NOMO-1 treated with DMSO at 0.1 percent for 48 hours (cell line): ENCODE data around the gene PKD1.

Source experiments
- DNase-seq: peaks from one replicate; lab custom pipeline; 2025; ENCODE audit not compliant: unreplicated experiment; lab: John Stamatoyannopoulos, UW

PKD1 gene

DNA sequence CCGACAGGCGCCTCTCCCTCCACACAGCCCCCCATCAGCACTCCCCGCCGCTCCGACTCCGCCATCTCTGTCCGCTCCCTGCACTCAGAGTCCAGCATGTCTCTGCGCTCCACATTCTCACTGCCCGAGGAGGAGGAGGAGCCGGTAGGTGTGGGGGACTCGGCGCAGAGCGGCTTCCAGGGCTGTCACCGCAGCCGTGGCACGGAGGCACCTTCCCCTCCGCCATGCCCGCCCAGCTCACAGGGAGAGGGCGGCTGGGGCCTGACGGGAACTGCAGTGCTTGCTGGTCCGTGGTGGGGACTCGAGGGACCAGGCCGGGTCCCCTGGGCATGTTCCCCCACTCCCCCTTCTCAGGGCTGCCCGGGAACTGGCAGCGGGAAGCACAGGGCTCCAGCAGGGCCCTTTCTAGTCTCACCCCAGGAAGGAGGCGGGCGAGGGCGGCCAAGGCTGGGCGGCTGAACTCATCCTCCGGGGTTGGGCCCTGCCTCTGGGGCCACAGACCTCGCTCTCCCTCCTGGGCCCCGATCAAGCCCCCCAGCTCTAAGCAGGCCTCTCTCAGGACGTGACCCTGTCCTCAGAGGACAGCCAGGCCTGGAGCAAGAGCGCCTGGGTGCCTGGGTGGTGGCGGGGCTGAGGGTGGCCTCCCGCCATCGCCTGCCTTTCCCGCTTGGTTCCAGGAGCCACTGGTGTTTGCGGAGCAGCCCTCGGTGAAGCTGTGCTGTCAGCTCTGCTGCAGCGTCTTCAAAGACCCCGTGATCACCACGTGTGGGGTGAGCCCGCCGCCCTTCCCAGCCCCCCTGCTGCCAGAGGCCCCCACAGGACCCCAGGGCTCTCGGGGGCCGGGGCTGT lies 35.1 kb upstream of the PKD1 start:
- no peak for DNase-seq

DNA sequence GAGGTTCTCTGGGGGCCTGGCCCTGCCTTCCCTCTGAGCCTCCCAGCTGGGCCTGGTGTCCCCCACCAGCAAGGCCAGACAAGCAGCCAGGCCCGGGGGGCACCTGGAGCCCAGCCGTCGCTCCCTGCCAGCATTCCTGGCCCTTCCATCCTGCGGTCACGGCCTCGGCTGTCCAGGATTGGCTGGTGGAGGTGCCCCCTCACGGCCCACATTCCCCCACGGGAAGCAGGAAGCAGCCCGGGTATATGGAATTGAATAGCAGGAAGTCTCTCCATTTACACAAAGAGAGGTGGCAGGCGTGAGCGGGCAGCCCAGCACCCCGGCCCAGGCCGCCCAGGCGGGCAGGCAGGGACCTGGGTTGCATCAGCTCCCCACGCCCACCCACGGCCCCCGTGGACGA lies 34.4 kb upstream of the PKD1 start:
- no peak for DNase-seq

DNA sequence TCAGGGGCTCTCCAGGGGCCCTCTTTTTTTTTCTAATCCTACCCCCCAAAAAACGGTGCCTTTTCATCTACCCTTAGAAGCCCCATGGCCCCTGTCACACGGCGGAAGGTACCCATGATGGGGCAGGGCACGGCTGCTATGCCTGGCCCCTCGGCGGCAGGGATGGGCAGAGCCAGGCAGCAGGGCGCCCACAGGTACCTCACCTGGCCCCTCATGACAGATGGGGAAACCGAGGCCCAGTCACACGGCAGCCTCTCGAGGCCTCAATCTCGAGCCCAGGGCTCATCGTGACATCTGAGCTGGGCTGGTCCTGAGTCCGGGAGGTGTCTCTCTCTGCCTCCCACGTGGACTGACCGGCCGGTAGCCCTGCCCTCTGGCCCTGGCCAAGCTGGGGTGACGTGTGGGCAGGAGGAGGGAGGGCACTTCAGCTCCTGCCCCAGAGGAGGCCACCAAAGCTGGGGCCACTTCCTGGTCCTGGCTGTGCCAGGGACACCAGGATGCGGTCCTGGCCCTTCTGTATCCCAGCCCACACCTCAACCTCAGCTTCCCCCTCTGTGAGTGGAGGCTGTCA lies 31.5 kb upstream of the PKD1 start:
- DNase-seq, result no peak

DNA sequence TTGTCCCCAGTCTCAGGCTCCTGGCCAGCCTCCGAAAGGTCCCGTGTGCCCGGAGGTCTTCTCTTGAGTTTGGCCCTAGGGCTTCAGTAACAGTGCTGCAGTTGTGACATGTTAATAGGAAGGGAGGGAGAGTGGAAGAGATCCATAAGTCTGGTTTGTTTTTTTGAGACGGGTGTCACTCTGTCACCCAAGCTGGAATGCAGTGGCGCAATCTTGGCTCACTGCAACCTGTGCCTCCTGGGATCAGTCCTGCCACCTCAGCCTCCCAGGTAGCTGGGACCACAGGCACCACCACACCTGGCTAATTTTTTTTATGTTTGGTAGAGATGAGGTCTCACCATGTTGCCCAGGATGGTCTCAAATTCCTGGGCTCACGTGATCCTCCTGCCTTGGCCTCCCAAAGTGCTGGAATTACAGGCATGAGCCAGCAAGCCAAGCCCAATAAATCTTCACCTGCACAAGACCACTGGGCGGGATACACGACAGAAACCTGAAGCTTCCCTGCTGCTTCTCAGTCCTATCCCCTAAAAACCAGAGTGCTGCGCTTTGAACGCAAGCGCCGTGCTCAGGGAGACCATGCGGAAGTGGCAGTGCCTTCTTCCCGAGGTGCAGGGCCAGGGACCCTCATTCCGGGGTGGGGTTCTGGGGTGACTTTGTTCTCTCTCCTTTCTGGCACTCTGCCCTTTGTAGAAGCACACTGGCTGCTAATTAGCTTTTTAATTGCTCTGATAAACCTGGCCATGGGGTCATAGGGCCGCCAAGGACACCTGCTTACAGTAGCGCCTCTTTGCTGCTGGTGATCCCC lies 30.8 kb upstream of the PKD1 start:
- no peak for DNase-seq

DNA sequence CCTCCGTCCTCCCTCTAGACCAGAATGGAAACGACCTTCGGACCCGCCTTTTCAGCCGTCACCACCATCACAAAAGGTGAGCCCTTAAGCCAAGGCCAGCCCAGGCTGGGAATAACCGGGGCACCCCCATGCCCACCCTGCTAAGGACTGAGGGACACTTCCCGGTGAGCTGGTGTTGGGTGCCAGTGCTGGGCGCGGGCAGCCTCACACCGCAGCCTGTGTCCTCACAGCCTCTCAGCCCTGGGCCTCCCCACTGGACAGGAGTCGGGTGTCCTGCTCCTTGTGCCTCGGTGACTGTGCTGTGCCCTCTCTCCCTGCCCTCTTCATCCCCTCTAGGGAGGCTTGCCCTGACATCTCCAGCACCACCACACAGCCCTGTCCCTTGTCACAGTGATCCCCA lies 30.2 kb upstream of the PKD1 start:
- no peak for DNase-seq

DNA sequence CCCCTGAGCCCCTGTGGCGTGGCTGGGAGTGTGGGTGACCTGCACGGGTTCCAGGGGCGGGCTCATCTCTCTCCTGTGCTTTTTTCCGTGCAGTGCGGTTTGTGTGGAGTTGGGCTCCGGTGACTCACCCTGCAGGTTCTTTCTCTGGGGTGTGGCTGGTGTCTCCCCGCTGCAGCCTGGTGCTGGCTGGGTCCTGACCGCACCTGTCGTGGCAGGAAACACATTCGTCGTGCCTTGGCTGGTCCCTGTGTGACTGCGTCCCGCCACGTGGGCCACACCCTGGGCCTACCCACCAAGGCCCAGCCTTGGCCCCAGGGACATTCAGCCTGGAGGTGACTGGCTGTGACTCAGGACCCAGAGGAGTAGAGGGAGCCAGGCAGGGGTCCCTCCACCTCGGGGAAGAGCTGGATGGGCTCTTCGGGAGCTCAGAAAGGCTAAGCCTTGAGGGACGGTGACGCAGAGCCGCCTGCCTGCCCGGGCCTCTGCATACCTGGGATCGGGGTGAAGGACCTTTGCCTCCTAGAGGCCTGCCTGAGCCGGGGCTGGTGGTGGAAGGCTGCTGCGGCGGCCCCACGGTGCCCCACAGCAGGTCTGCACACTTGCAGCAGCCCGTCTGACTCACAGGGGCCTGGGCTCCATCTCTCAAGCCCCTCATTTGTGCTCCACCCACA lies 27.6 kb upstream of the PKD1 start:
- DNase-seq, result no peak

DNA sequence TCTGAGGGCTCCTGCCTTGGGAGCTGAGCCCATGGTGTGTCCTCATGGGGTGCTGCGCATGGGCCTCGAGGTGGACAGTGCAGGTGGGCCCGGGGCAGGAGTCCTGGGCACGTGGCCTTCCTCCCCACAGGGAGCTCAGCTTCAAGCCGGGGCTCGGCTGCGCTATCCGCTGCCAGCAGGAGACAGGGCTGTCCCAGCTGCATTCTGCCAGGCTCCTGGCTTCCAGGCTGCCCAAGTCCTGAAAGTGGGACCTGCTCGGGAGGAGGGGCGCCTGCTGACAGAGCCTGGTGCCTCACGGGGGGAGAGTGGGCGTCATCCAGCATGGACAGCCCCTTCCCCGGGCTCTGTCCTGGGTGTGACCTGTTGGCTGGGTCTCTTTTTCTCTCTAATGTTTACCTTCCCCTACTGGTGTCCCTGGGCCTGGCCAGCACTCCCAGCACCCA lies 27.0 kb upstream of the PKD1 start:
- DNase-seq, result no peak

DNA sequence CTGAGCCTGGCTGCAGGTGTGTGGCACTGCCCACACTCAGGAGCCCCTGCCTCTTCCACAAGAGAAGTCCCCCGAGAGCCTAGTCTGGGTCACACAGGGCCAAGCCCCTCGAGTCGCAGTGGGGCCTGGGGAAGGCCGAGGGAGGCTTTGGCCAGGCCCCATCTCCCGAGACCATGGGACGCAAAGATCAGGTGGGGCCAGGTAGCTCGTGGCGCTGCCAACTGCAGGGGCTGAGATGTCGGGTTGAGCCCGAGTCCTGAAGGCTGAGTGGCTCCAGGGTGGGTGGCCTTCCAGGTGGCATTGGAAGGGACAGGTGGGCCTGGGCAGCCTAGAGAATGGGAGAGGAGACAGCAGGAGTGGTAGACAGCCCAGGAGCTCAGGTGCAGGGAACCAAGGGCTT lies 26.2 kb upstream of the PKD1 start:
- no peak for DNase-seq

DNA sequence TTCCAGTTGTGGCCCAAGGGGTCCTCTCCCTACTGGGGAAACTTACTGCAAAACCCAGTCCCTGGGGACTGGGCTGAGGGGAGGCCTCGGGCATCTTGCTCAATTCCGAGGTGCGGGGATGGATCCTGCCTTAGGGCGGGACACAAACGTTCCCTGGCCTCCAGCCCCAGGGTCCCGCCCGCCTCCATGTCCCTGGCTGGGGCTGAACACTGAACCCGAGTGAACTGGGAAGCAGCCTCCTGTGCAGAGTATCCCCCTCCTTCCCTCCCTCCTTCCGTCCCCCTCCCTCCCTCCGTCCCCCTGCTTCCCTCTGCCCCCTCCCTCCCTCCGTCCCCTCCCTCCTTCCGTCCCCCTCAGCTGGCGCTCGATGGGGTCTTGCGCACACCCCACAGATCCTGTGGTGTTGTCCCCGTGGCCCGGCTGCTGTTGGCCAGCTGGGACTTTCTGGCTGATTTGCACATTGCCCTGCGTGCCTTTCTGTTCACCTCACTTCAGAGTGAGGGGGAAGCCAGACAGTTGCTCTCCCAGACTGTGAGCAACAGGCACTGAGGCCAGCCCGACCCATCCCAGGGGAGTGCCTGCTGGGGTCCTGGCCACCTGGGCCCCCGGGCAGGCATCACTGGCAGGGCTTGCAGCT lies 25.3 kb upstream of the PKD1 start:
- no peak for DNase-seq

DNA sequence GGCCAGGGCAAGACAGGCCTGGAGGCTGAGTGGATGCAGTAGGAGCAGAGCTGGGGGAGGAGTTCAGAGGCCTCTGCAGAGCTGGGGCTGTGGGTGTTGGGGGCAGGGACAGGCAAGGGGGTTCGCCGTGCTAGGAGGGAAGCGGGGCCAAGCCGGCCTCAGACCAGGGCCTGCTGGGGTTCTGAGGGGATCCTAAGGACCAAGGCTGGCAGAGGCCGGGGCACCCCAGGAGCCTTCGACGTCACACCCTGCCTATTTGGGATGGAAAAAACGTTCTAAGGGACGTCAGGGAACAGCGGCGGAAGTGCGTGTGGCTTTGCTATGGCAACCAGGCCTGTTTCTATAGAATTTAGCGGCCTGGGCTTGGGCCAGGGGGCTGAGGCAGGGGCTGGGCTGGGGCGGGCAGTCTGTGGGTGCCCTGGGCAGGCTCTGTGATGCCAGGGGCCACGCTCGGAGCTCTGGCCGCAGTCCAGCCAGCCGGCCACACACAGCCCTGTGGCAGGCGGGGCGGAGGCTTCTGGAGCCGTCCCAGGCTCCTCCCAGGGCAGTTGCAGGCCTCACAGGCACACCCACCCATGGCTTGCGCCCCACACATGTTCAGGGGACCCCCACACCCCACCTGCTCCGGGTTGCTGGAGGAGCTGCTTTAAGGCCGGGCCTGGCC lies 23.6 kb upstream of the PKD1 start:
- DNase-seq, result no peak

DNA sequence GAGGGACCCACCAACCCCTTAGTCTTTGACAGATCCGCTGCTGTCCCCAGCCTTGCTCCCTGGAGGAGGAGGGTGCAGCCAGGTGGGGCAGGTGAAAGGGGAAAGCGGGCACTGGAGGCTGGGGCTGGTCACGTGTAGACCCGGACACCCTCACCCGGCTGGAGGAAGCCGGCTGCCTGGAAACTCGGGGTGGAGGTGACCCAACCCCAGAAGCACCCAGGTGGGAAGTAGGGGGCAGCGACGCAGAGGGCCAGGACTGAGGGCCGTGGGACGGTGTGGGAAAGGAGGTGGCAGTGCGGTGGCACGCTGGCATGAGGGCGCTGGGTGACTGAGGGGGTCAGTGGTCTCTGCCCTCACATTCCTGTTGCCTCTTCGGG lies 22.6 kb upstream of the PKD1 start:
- no peak for DNase-seq

DNA sequence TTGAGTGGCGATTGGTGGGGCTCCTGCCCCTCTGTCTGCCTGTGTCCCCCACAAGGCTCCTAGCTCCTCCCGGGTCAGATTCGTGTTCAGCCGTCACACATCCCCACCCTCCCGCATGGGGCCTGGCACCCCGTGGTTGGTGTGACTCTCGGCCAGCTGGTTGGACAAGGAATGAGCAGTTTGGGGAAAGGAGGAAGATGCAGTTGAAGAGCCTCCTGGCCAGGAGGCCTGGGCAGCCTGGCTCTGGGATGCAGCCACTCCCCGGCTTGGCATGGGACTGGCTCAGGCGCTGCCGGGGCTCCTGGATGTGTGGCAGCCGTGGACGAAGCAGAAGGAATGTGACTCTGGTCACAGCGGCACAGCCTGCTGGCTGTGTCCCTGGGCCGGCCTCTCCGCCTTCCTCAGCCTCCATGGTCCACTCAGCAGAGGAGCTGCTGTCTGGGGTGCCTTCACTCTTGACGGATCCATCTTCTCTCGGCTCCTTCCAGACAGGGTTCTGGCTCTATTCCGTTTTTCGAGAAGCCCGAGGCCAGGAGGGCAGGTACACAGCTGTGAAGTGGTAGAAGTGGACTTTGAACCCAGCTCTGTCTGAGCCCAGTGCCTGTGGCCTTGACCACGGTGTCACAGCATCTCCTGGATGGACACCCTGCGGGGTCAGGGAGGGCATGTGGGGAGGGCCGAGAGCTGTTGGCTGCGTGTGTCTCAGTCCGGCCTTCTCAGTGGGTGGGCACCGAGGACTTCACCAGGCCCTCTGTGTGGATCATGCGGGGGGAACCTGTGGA lies 22.0 kb upstream of the PKD1 start:
- DNase-seq, result no peak

DNA sequence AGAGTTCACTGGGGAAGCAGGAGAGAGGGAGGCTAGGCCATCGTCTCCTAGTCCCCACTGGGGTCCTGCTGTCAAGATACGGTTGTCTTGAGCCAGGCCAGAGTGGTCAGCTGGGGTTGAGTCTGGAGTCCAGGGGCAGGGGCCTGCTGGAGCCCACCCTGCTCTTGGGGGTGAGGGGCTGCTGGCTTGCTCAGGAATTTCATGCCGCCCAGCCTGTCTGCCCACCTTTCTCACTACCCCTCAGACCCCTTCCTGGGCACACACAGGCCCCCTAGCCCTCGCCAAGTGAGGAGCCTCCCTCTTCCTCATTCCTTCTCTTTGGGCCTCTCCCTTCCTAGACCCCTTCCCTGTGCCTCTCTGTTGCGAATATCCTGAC lies 21.1 kb upstream of the PKD1 start:
- no peak for DNase-seq

DNA sequence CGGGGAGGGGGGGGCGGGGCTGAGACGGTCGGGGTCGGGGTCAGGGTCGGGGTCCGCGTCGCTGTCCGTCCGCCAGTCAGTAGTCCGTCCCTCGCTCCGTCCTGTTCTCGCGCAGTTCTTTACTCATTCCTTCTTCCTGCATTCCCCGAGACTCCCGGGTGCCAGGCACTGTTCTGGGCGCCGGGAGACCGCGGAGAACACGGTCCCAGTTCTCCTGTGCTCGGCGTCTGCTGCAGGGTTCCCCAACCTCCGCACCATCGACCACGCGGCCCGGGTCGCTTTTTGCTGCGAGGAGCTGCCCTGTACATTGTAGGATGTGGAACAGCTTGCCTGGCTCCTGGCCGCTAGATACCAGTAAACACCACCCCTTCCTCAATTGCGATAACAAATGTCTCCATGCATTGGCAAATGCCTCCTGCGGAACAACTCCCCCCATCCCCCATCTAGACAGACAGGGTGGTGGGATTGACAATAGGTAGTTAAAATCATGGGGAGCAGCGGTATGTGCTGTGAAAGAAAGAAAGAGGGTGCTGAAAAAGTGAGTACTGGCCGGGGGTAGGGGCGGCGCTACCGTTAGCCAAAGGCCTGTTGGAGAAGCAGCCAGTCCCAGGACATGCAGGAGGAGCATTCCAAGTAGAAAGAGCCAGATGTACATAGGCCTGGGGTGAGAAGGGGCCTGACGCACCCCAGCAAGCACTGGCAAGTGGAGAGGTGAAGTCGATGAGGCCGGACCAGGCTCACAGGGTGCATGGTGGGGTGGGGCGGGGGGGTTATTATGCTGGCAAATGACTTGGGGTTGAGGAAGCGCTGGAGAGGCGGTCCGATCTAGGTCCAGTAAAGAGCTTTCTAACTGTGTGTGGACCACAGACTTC lies 20.5 kb upstream of the PKD1 start:
- peak; percentile 32 for DNase-seq

DNA sequence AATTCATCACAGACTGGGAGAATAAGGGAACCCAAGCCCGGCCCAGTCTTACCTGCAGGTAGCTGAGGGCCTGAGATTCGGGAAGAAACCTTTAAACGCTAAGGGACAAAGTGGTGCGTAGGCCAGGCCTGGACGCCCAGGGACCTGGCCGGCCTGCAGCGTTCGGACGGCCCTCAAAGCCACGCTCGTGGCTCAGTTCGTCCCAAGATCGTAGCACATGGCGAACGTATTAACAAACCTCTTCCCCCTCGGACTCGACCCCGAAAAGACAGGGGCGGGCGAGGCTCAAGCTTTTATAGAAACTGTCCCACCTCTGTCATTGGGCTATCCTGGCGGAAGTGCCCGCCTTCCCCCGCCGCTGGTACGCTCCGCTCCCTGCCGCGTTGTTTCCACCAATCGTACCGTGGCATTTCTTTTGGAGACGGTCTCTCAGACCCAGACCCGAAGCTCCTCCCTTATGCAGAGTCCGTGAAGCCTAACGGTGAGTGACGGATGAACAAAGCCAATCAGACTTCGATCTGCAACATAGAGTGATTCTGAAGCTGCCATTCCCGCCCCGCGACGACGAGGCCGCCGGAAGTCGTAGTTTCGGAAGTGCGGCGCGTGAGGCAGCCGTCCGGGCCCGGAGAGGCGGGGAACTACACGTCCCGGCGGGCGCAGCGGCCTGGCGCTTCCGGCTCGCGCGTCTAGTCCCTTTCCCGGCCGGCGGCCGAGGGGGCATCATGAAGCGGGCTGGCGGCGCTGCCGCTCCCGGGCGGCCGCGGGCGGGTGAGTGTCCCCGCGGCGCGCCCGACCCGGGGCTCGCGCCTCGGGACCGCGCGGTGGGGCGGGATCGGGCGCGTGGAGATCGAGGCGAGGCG lies 19.6 kb upstream of the PKD1 start, which contains the start of gene TRAF7:
TSS of gene TRAF7 (plus strand) at position 692 of the 860 bp plus-strand sequence. CDS start 8,139 bp downstream, outside the sequence.
- peak; percentile 100 for DNase-seq

DNA sequence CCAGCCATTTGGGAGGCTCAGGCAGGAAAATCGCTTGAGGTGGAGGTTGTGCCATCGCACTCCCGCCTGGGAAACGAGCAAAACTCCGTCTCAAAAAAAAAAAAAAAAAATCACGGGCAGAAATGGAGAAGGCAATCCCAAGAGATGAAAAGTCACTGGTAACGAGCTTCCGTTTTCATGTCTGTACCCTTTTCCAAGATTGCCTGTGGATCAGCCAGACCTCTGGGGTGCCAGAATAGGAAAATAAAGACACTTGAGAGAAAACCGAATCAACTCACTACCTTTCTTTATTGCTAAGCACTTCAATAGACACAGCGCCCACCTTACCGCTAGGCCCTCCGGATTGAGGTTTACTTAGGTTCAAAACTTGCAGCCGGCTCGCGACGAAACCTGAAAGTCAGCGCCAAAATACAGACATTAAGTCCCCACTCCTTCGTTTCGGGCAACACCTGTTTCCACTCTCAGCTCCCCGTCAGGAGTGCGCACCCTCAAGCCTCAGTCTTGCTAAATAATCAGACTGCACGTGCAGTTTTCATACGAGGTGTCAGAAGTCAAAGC lies 18.9 kb upstream of the PKD1 start:
- DNase-seq, result no peak
